Keratinocyte (primary cell): ENCODE data around the gene NAXD. TPM values are rescaled to one million over a fixed set of nuclear protein-coding genes. Genes with fewer than 3 reads are reported as not detected.

ENCODE experiments used
- DNase-seq: peaks from one replicate; pipeline ENCODE4 v3.0.0-alpha.2; 2011; ENCODE audit warnings: low read depth, missing footprints, low spot score
- FAIRE-seq: peaks from 2 replicates; lab custom pipeline; 2011; peaks lifted over from hg19 to GRCh38; lab: Jason Lieb, UNC
- H2AFZ ChIP-seq: 2 replicates; pipeline ENCODE4 v1.6.0; 2012; ENCODE audit warnings: low read length, control low read depth, inconsistent platforms; ENCODE audit not compliant: control insufficient read depth
- H3K27ac ChIP-seq: 2 replicates; pipeline ENCODE4 v1.5.1; 2011; ENCODE audit warnings: low read length; ENCODE audit not compliant: control insufficient read depth, insufficient read depth
- H3K27me3 ChIP-seq: 3 replicates; pipeline ENCODE4 v1.6.0; 2011; ENCODE audit warnings: low read length; ENCODE audit not compliant: control insufficient read depth, insufficient read depth; ENCODE audit errors: extremely low read depth
- H3K36me3 ChIP-seq, 2 experiments: 2 replicates in 1 of 2; 3 replicates in 1 of 2; pipeline ENCODE4 v1.5.1; 2011; ENCODE audit warnings: low read length in 2 of 2, mild to moderate bottlenecking in 1 of 2; ENCODE audit not compliant: control insufficient read depth in 2 of 2, insufficient read depth in 2 of 2; ENCODE audit errors: extremely low read depth in 1 of 2
- H3K4me1 ChIP-seq: 3 replicates; pipeline ENCODE4 v1.5.1; 2011; ENCODE audit warnings: low read length; ENCODE audit not compliant: control insufficient read depth, insufficient read depth; ENCODE audit errors: extremely low read depth
- H3K4me2 ChIP-seq: 3 replicates; pipeline ENCODE4 v1.6.0; 2011; ENCODE audit warnings: low read depth, low read length; ENCODE audit not compliant: control insufficient read depth, insufficient read depth; ENCODE audit errors: extremely low read depth
- H3K4me3 ChIP-seq, 3 experiments: fragments of 200-600 bp in 1 of 3; sonication (generic) in 1 of 3; 2 replicates in 2 of 3; 3 replicates in 1 of 3; pipeline ENCODE4 v1.5.1; 2011 to 2016; ENCODE audit warnings: low read length in 3 of 3, mild to moderate bottlenecking in 3 of 3, control low read depth in 2 of 3, inconsistent platforms in 1 of 3, low read depth in 1 of 3, mixed read lengths in 1 of 3, mixed run types in 1 of 3, moderate library complexity in 1 of 3; ENCODE audit not compliant: control insufficient read depth in 2 of 3, insufficient read depth in 2 of 3; ENCODE audit errors: extremely low read depth in 1 of 3
- H3K79me2 ChIP-seq: 2 replicates; pipeline ENCODE4 v1.6.0; 2012; ENCODE audit warnings: low read length; ENCODE audit not compliant: control insufficient read depth, insufficient read depth
- H3K9ac ChIP-seq: 3 replicates; pipeline ENCODE4 v1.6.0; 2011; ENCODE audit warnings: low read length; ENCODE audit not compliant: control insufficient read depth, insufficient read depth; ENCODE audit errors: extremely low read depth
- H3K9me1 ChIP-seq: 3 replicates; pipeline ENCODE4 v1.6.0; 2011; ENCODE audit warnings: low read length; ENCODE audit not compliant: control insufficient read depth, insufficient read depth; ENCODE audit errors: extremely low read depth
- H3K9me3 ChIP-seq: 2 replicates; pipeline ENCODE4 v1.5.1; 2012; ENCODE audit warnings: low read depth, low read length; ENCODE audit not compliant: control insufficient read depth
- H4K20me1 ChIP-seq: 3 replicates; pipeline ENCODE4 v1.6.0; 2011; ENCODE audit warnings: low read length; ENCODE audit not compliant: control insufficient read depth, insufficient read depth; ENCODE audit errors: extremely low read depth
- EZH2 ChIP-seq: IDR thresholded peaks from one replicate; pipeline ENCODE4 v1.6.1; 2012; ENCODE audit warnings: inconsistent platforms, mild to moderate bottlenecking, low read length, moderate library complexity
- dilution Hi-C: fragments of 300-500 bp; cut with MboI; formaldehyde crosslinking; loops from one replicate; pipeline ENCODE4 v1.7.0; 2020; ENCODE audit warnings: low sequenced_read_pairs; ENCODE audit not compliant: extremely low pct_ligation_motif_present
- polyA plus RNA-seq, 5 experiments: library from polyadenylated mRNA; depleted of rRNA in 3 of 5; stranded (reverse) in 3 of 5; stranded (forward) in 1 of 5; unstranded in 1 of 5; fragments of >200 nt; gene quantifications; 1 replicate in 1 of 5; 2 replicates in 3 of 5; 3 replicates in 1 of 5; pipeline versions ENCODE4 v1.2.1 to v1.2.3, GENCODE V29; 2011 to 2012; ENCODE audit warnings: missing spikeins in 2 of 5, low read depth in 1 of 5, low replicate concordance in 1 of 5
- TF ChIP-seq, protein P1 (sequence below), 3 experiments: IDR thresholded peaks in 1 of 3; conservative IDR thresholded peaks in 1 of 3; optimal IDR thresholded peaks in 1 of 3; 2 replicates in 2 of 3; 3 replicates in 1 of 3; pipeline versions ENCODE3 to v1.5.1; 2011; ENCODE audit warnings: low read length in 3 of 3, mild to moderate bottlenecking in 3 of 3, moderate library complexity in 2 of 3, control low read depth in 1 of 3, inconsistent platforms in 1 of 3; ENCODE audit not compliant: insufficient read depth in 2 of 3; ENCODE audit errors: extremely low read depth in 1 of 3

The NAXD gene
- polyA plus RNA-seq, 1 donor (not counting 4 experiments of a cell fraction or from before 2014, with no cell fraction given): 18.0 TPM

DNA sequence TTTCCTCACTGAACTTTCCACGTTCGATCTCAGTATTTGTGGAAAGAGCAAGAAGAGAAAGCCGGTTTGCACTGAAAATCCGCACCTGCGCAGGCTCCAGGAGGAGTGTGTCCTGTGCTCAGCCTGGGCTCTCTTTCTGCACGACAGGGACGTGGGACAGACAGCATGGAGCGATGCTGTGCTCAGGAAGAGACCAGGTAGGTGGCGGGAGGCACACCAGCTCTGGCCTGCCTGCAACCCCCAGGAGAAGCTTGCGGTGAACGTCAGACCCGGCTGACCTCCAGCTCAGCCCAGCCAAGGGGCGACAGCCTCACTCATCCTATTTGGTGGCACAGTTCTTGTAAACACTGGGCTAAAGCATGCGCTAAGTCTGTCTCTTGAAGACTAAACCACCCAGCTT, 35.9 kb downstream of the NAXD start:
- no peak overlapping the region for H2AFZ ChIP-seq
- H3K4me2 ChIP-seq: no peak overlapping the region
- no peak for DNase-seq
- H3K4me1 ChIP-seq: no peaks in the 10 kb centered on the region
- H3K4me3 ChIP-seq: no peak overlapping the region
- dilution Hi-C loops: no loop called here
- no peak overlapping the region for H3K9ac ChIP-seq
- no peak for TF ChIP-seq EZH2
- TF ChIP-seq, protein P1, sequence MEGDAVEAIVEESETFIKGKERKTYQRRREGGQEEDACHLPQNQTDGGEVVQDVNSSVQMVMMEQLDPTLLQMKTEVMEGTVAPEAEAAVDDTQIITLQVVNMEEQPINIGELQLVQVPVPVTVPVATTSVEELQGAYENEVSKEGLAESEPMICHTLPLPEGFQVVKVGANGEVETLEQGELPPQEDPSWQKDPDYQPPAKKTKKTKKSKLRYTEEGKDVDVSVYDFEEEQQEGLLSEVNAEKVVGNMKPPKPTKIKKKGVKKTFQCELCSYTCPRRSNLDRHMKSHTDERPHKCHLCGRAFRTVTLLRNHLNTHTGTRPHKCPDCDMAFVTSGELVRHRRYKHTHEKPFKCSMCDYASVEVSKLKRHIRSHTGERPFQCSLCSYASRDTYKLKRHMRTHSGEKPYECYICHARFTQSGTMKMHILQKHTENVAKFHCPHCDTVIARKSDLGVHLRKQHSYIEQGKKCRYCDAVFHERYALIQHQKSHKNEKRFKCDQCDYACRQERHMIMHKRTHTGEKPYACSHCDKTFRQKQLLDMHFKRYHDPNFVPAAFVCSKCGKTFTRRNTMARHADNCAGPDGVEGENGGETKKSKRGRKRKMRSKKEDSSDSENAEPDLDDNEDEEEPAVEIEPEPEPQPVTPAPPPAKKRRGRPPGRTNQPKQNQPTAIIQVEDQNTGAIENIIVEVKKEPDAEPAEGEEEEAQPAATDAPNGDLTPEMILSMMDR (optimal IDR thresholded peaks at IDR 0.05 in 1 of 3, IDR thresholded peaks at IDR 0.05 in 1 of 3, conservative IDR thresholded peaks at IDR 0.05 in 1 of 3; ENCODE audit: extremely low read depth in 1 of 3, insufficient read depth in 2 of 3, low read length in 3 of 3): no peak
- no peaks in the 10 kb centered on the region for H3K79me2 ChIP-seq
- no peak overlapping the region for H3K27ac ChIP-seq
- FAIRE-seq: no peak
- H4K20me1 ChIP-seq: no peaks in the 10 kb centered on the region
- H3K36me3 ChIP-seq: peaks cover 9 to 21% of the 10 kb centered on the region in 2 experiments
- H3K27me3 ChIP-seq: no peaks in the 10 kb centered on the region
- no peaks in the 10 kb centered on the region for H3K9me3 ChIP-seq
- H3K9me1 ChIP-seq: no peaks in the 10 kb centered on the region

DNA sequence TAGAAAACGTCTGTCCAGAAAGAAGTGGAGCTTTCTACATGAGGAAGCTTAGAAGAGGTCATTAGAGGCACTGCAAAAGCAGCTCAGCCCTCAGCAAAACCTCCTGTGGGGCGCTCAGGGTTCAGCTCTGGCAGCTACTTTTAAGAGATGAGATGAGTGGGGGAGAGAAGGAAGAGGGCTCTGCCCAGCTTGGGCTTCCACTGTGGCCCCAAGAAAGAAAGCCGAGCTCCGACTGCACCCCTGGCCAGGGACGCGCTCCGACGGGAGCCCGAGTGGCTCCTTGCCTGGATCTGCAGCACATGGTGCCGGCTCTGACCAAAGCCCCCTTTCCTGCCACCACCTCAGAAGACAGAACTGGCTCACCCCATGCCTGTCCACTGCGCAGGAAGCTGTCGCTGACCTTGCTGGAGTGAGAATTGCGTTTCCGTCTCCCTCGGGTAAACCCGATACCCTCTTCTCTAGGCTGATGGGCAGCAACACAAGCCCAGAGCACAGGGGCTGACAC, 36.4 kb downstream of the NAXD start:
- no peak overlapping the region for H2AFZ ChIP-seq
- no peaks in the 10 kb centered on the region for H4K20me1 ChIP-seq
- no peak overlapping the region for H3K9ac ChIP-seq
- peaks cover 8 to 21% of the 10 kb centered on the region in 2 experiments for H3K36me3 ChIP-seq
- no peaks in the 10 kb centered on the region for H3K9me3 ChIP-seq
- no peak for FAIRE-seq
- H3K9me1 ChIP-seq: no peaks in the 10 kb centered on the region
- H3K27ac ChIP-seq: no peak overlapping the region
- H3K4me2 ChIP-seq: no peak overlapping the region
- no peak for TF ChIP-seq EZH2
- TF ChIP-seq, protein P1 (optimal IDR thresholded peaks at IDR 0.05 in 1 of 3, IDR thresholded peaks at IDR 0.05 in 1 of 3, conservative IDR thresholded peaks at IDR 0.05 in 1 of 3; ENCODE audit: extremely low read depth in 1 of 3, insufficient read depth in 2 of 3, low read length in 3 of 3): no peak
- no peak for DNase-seq
- no peak overlapping the region for H3K4me3 ChIP-seq
- no peaks in the 10 kb centered on the region for H3K27me3 ChIP-seq
- dilution Hi-C loops: no loop called here
- no peaks in the 10 kb centered on the region for H3K4me1 ChIP-seq
- H3K79me2 ChIP-seq: no peaks in the 10 kb centered on the region
